ENCODE data around the gene CLCN4.

DNA sequence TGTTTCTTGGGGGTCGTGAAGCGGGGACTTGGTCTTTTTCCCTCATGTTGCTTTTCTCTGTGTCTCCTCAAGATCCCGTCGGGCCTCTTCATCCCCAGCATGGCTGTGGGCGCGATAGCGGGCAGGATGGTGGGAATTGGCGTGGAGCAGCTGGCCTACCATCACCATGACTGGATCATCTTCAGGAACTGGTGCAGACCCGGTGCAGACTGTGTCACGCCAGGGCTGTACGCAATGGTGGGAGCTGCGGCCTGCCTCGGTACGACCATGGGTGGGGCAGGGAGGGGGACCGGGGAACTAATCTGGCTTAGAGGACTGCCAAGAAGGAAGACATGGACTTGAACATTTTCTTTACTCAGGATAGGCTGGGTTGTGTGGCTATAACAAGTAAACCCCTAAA is 55.6 kb downstream of the CLCN4 start:
- TF ChIP-seq, protein P1, sequence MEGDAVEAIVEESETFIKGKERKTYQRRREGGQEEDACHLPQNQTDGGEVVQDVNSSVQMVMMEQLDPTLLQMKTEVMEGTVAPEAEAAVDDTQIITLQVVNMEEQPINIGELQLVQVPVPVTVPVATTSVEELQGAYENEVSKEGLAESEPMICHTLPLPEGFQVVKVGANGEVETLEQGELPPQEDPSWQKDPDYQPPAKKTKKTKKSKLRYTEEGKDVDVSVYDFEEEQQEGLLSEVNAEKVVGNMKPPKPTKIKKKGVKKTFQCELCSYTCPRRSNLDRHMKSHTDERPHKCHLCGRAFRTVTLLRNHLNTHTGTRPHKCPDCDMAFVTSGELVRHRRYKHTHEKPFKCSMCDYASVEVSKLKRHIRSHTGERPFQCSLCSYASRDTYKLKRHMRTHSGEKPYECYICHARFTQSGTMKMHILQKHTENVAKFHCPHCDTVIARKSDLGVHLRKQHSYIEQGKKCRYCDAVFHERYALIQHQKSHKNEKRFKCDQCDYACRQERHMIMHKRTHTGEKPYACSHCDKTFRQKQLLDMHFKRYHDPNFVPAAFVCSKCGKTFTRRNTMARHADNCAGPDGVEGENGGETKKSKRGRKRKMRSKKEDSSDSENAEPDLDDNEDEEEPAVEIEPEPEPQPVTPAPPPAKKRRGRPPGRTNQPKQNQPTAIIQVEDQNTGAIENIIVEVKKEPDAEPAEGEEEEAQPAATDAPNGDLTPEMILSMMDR (IDR thresholded peaks at IDR 0.05), result no peak
- TF ChIP-seq, protein P2, sequence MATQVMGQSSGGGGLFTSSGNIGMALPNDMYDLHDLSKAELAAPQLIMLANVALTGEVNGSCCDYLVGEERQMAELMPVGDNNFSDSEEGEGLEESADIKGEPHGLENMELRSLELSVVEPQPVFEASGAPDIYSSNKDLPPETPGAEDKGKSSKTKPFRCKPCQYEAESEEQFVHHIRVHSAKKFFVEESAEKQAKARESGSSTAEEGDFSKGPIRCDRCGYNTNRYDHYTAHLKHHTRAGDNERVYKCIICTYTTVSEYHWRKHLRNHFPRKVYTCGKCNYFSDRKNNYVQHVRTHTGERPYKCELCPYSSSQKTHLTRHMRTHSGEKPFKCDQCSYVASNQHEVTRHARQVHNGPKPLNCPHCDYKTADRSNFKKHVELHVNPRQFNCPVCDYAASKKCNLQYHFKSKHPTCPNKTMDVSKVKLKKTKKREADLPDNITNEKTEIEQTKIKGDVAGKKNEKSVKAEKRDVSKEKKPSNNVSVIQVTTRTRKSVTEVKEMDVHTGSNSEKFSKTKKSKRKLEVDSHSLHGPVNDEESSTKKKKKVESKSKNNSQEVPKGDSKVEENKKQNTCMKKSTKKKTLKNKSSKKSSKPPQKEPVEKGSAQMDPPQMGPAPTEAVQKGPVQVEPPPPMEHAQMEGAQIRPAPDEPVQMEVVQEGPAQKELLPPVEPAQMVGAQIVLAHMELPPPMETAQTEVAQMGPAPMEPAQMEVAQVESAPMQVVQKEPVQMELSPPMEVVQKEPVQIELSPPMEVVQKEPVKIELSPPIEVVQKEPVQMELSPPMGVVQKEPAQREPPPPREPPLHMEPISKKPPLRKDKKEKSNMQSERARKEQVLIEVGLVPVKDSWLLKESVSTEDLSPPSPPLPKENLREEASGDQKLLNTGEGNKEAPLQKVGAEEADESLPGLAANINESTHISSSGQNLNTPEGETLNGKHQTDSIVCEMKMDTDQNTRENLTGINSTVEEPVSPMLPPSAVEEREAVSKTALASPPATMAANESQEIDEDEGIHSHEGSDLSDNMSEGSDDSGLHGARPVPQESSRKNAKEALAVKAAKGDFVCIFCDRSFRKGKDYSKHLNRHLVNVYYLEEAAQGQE (IDR thresholded peaks at IDR 0.05; ENCODE audit: low read depth, low read length), result no peak
- no peak for TF ChIP-seq TAF1 (IDR thresholded peaks at IDR 0.05; ENCODE audit: borderline replicate concordance, low read depth, low read length)
- TF ChIP-seq, protein P3, sequence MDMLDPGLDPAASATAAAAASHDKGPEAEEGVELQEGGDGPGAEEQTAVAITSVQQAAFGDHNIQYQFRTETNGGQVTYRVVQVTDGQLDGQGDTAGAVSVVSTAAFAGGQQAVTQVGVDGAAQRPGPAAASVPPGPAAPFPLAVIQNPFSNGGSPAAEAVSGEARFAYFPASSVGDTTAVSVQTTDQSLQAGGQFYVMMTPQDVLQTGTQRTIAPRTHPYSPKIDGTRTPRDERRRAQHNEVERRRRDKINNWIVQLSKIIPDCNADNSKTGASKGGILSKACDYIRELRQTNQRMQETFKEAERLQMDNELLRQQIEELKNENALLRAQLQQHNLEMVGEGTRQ (IDR thresholded peaks at IDR 0.05; ENCODE audit: borderline replicate concordance, low read depth, low read length), result no peak

All from SK-N-SH (cell line).